ENCODE measurements around the gene ZNF638. TPM values are rescaled to one million over a fixed set of nuclear protein-coding genes. Genes with fewer than 3 reads are reported as not detected.

Gene ZNF638
- total and polyA plus RNA-seq, 9 of the 15 experiments (the other 6 are each of a cell fraction or from before 2014, with no cell fraction given): 53.3 to 165 (median 98.8) TPM

GRCh38 chr2:71282493-71282892 lies 49.1 kb upstream of the ZNF638 start:
- BruUV-seq (replicated peaks): no TSS peak
- H3K79me2 ChIP-seq (ENCODE audit: control insufficient read depth, insufficient read depth, low read length): no peaks in the 10 kb centered on the region
- ChIA-PET POLR2A (no interaction called here), CTCF (ENCODE audit: low intra/inter-chr PET ratio) (no interaction called here)
- no peaks in the 10 kb centered on the region for H4K20me1 ChIP-seq (replicated peaks; ENCODE audit: control insufficient read depth, insufficient read depth, low read length)
- peaks cover 12 to 15% of the 10 kb centered on the region in 2 experiments for H3K27me3 ChIP-seq (ENCODE audit: control insufficient read depth in 2 of 2, insufficient read depth in 2 of 2, low read length in 2 of 2)
- intact Hi-C loops (cut with micrococcal nuclease) (no loop called here), in situ Hi-C loops (cut with MboI) (no loop called here)
- no peaks in the 10 kb centered on the region for H3K36me3 ChIP-seq (ENCODE audit: control insufficient read depth, insufficient read depth, low read length)
- H3K4me3 ChIP-seq: no peak overlapping the region
- peak; percentile 62 for ATAC-seq
- no peaks in the 10 kb centered on the region; a peak in 1 of 5 replicates for H3K4me1 ChIP-seq (replicated peaks in 1 of 2; ENCODE audit: control insufficient read depth in 2 of 2, insufficient read depth in 2 of 2, low read length in 2 of 2)
- DNase-seq (ENCODE audit: extremely low read depth in 1 of 4, low spot score in 3 of 4): peak in 1 of 4 experiments; percentile 8
- H3K9me1 ChIP-seq (ENCODE audit: control insufficient read depth, insufficient read depth, low read length): no peaks in the 10 kb centered on the region
- peak in 2 of 3 experiments; percentile 9 to 41; a peak in 3 of 6 replicates for TF ChIP-seq CTCF (IDR thresholded peaks at IDR 0.05 in 2 of 3, conservative IDR thresholded peaks at IDR 0.05 in 1 of 3; ENCODE audit: insufficient read depth in 2 of 3, low read depth in 1 of 3, low read length in 3 of 3)
- no peak for TF ChIP-seq FOS (IDR thresholded peaks at IDR 0.05; ENCODE audit: extremely low read depth, insufficient read length)
- TF ChIP-seq RAD21 (CRISPR knock-in tag; conservative IDR thresholded peaks at IDR 0.05 in 1 of 2, IDR thresholded peaks at IDR 0.05 in 1 of 2): peak in 1 of 2 experiments; percentile 54; a peak in 2 of 4 replicates
- TF ChIP-seq MXI1 (IDR thresholded peaks at IDR 0.05; ENCODE audit: low read depth, low read length): no peak
- H2AFZ ChIP-seq (ENCODE audit: low read depth, low read length): no peak overlapping the region
- FAIRE-seq: no peak
- no peak overlapping the region for H3K9ac ChIP-seq (ENCODE audit: insufficient read depth in 1 of 2, low read depth in 2 of 2, low read length in 2 of 2)
- no peaks in the 10 kb centered on the region for H3K9me3 ChIP-seq (replicated peaks; ENCODE audit: control insufficient read depth, insufficient read depth, low read depth, low read length)
- H3K27ac ChIP-seq (ENCODE audit: extremely low read depth, low read depth, low read length): no peak overlapping the region
- H3K4me2 ChIP-seq (ENCODE audit: insufficient read depth, low read length): no peak overlapping the region

Measured in K562 (cell line).